B cell (primary cell): ENCODE results near the gene CRTC1. TPM values are rescaled to one million over a fixed set of nuclear protein-coding genes. Genes with fewer than 3 reads are reported as not detected.

Experiments
- ATAC-seq: fragments of 200-7000 bp; cut with Tn5 transposase; one replicate; pipeline ENCODE4 v1.10.0; 2021; ENCODE audit warnings: low read depth, mild to moderate bottlenecking, moderate number of reproducible peaks, moderate library complexity
- CTCF ChIA-PET: fragments of 350-600 bp; sonication (Branson Sonifier 250); formaldehyde crosslinking; loops from one replicate; lab custom pipeline; 2021; ENCODE audit warnings: antibody characterized with exemption, inconsistent platforms; lab: Charles Lee
- POLR2A ChIA-PET: fragments of 350-600 bp; sonication (Branson Sonifier 250); formaldehyde crosslinking; loops from one replicate; lab custom pipeline; 2021; ENCODE audit warnings: antibody characterized with exemption; lab: Charles Lee
- DNase-seq: peaks from one replicate; pipeline ENCODE4 v3.0.0; 2013
- H2AFZ ChIP-seq: 2 replicates; pipeline ENCODE4 v1.6.1; 2012; ENCODE audit warnings: mild to moderate bottlenecking, low read depth, low read length; ENCODE audit not compliant: insufficient read depth, poor library complexity, severe bottlenecking
- H3K27ac ChIP-seq, 2 donors: 1 replicate in 1 of 2; 2 replicates in 1 of 2; pipeline ENCODE4 v1.5.1; 2012 to 2013; ENCODE audit warnings: low read length in 2 of 2, mild to moderate bottlenecking in 2 of 2, moderate library complexity in 1 of 2
- H3K27me3 ChIP-seq, 4 experiments: fragments of 200-600 bp in 1 of 4; sonication (generic) in 1 of 4; replicated peaks in 1 of 4; 1 replicate in 2 of 4; 2 replicates in 2 of 4; pipeline versions ENCODE4 v1.6.1 to v1.7.0; 2013 to 2016; ENCODE audit warnings: low read length in 3 of 4, mild to moderate bottlenecking in 2 of 4, mixed read lengths in 1 of 4, moderate library complexity in 1 of 4; ENCODE audit not compliant: insufficient read depth in 4 of 4, control insufficient read depth in 3 of 4; ENCODE audit errors: control extremely low read depth in 1 of 4
- H3K36me3 ChIP-seq, 2 experiments: replicated peaks in 1 of 2; 1 replicate in 1 of 2; 2 replicates in 1 of 2; pipeline versions ENCODE4 v1.6.1 to v1.7.1; 2013; ENCODE audit warnings: low read length in 1 of 2; ENCODE audit not compliant: insufficient read depth in 2 of 2, control insufficient read depth in 1 of 2; ENCODE audit errors: control extremely low read depth in 1 of 2, extremely low read depth in 1 of 2
- H3K4me1 ChIP-seq, 2 donors: fragments of 200-600 bp in 1 of 2; sonication (generic) in 1 of 2; 1 replicate in 1 of 2; 2 replicates in 1 of 2; pipeline versions ENCODE4 v1.5.1 to v1.6.1; 2013 to 2017; ENCODE audit warnings: low read length in 2 of 2; ENCODE audit not compliant: control insufficient read depth in 2 of 2, insufficient read depth in 2 of 2
- H3K4me2 ChIP-seq: replicated peaks from 2 replicates; pipeline ENCODE3; 2012; ENCODE audit warnings: mild to moderate bottlenecking, low read depth, low read length; ENCODE audit not compliant: poor library complexity, severe bottlenecking
- H3K4me3 ChIP-seq, 5 experiments: fragments of 200-600 bp in 1 of 5; sonication (generic) in 1 of 5; 1 replicate in 3 of 5; 2 replicates in 2 of 5; pipeline versions ENCODE4 v1.5.1 to v1.7.0; 2011 to 2016; ENCODE audit warnings: low read length in 4 of 5, mild to moderate bottlenecking in 4 of 5, low read depth in 2 of 5, control low read depth in 1 of 5, moderate library complexity in 1 of 5; ENCODE audit not compliant: insufficient read depth in 1 of 5; ENCODE audit errors: control extremely low read depth in 1 of 5, extremely low read depth in 1 of 5
- H3K79me2 ChIP-seq: fragments of 200-600 bp; sonication (generic); one replicate; pipeline ENCODE4 v1.6.0; 2016; ENCODE audit warnings: low read length; ENCODE audit not compliant: control insufficient read depth, insufficient read depth
- H3K9ac ChIP-seq: fragments of 200-600 bp; sonication (generic); 2 replicates; pipeline ENCODE4 v1.6.1; 2017; ENCODE audit warnings: mild to moderate bottlenecking, low read length, moderate library complexity
- H3K9me3 ChIP-seq, 3 donors: one replicate each; pipeline versions ENCODE4 v1.6.1 to v1.7.1; 2013; ENCODE audit warnings: low read length in 2 of 3; ENCODE audit not compliant: control insufficient read depth in 2 of 3, insufficient read depth in 1 of 3; ENCODE audit errors: control extremely low read depth in 1 of 3
- H4K20me1 ChIP-seq: 2 replicates; pipeline ENCODE4 v1.6.0; 2012; ENCODE audit warnings: mild to moderate bottlenecking, low read length; ENCODE audit not compliant: insufficient read depth, control insufficient read depth, poor library complexity, severe bottlenecking
- H3K27ac Mint-ChIP-seq: one replicate; pipeline ENCODE4 v1.8.0; 2021; ENCODE audit warnings: mixed read lengths
- H3K27me3 Mint-ChIP-seq: one replicate; pipeline ENCODE4 v1.8.0; 2021; ENCODE audit warnings: mixed read lengths
- H3K4me1 Mint-ChIP-seq: one replicate; pipeline ENCODE4 v1.8.0; 2021; ENCODE audit warnings: mixed read lengths
- H3K4me3 Mint-ChIP-seq: one replicate; pipeline ENCODE4 v1.8.0; 2021; ENCODE audit warnings: mixed read lengths
- H3K9me3 Mint-ChIP-seq: one replicate; pipeline ENCODE4 v1.8.0; 2022; ENCODE audit warnings: mixed read lengths; ENCODE audit not compliant: insufficient read depth
- EZH2 ChIP-seq: IDR thresholded peaks from 2 replicates; pipeline ENCODE4 v1.6.1; 2012; ENCODE audit warnings: borderline replicate concordance, low read depth, mild to moderate bottlenecking, moderate library complexity, low read length; ENCODE audit not compliant: insufficient read depth, poor library complexity, severe bottlenecking
- WGBS: methylation state at CpG from one replicate; pipeline ENCODE4 v1.1.5; 2013; ENCODE audit warnings: missing lambda C conversion rate; ENCODE audit not compliant: insufficient coverage; 5-methylcytosine and 5-hydroxymethylcytosine counted together
- intact Hi-C: fragments of 100-400 bp; cut with micrococcal nuclease; formaldehyde crosslinking; loops from one replicate; pipeline ENCODE4 v1.10.0; 2022
- polyA plus RNA-seq: library from polyadenylated mRNA; depleted of rRNA; stranded (reverse); fragments of >200 nt; gene quantifications from 2 replicates; pipeline ENCODE4 v1.2.3, GENCODE V29; 2012
- total RNA-seq, 2 donors: library from RNA; stranded (reverse); fragments of 120-200 nt in 1 of 2; gene quantifications; 1 replicate in 1 of 2; 2 replicates in 1 of 2; pipeline versions ENCODE4 v1.2.3 to v1.2.4, GENCODE V29; 2013 to 2022
- TF ChIP-seq, protein P1 (sequence below): fragments of 200-600 bp; IDR thresholded peaks from one replicate; pipeline ENCODE4 v1.8.0; 2022; ENCODE audit warnings: antibody characterized with exemption, mild to moderate bottlenecking

Gene CRTC1
- total and polyA plus RNA-seq, 2 donors (not counting 1 experiment from before 2014, with no cell fraction given): 15.9 to 30.1 TPM

DNA sequence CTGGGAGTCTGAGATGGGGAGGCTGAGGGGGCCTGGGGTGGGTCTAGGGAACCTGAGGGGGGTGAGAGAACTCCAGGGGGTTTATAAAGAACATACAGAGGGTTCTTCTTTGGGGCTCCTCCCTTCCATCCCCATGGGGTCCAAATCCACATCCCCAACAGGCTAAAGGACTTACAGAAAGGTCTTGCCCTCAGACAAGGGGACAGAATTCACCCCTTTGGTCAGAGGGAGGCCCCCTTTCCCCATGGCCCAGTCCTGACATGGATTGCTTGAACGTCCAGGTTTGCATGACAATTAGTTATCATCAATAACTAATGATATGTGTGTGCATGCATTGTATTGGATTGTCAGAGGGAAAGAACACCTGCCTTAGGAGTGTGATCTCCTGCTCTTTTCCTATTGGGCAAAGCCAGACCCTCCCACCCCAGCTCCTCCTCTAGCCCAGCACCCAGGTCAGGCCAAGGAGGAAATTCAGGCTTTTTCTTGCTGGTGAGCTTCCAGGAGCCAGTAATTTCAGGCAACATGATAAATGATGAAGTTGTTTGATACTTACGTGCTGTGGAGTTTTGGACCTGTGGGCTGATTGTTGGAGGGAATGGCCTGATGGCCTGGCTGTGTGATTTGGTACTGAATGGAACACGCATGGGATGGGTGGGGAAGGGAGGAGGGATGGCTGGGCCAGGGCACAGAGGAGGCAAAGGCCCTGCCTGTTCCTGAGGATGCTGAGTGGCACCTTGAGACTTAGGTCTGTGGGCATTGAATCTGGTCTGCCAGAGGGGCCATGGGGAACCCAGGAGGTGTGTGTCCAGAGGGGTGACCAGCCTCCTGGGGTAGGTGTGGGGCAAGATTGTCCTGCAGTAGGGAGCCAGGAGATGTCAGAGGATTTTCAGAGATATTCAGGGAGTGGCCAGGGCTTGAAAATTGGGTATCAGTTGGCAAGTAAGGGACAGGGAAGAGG is 45.5 kb upstream of the CRTC1 start:
- Histone ChIP-seq H3K79me2 (peaks cover 21% of the 10 kb centered on the region), H3K27me3 (no peaks in the 10 kb centered on the region), H3K9ac (peak overlapping the region; percentile 93), H3K36me3 (no peaks in the 10 kb centered on the region), H3K4me2 (peak overlapping the region; percentile 91), H4K20me1 (no peaks in the 10 kb centered on the region), H3K9me3 (peaks cover 0 to 6% (median 0%) of the 10 kb centered on the region in 3 donors), H2AFZ (peak overlapping the region; percentile 97), H3K4me1 (peaks cover 12 to 27% of the 10 kb centered on the region in 2 donors), H3K4me3 (peak overlapping the region in 4 of 5 experiments; percentile 71 to 95 (median 82)), H3K27ac (peak overlapping the region; percentile 82 to 84)
- ChIA-PET POLR2A (interaction anchor here (0.7 kb wide), 1 partner anchor 152 kb away, joined by 3 read pairs; no protein-coding TSS in a partner anchor), CTCF (interaction anchor here (1.7 to 2.0 kb wide), 2 partner anchors 49 to 194 kb away, joined by 3 to 4 read pairs; partner anchors contain the start of genes REX1BD and UPF1)
- H3K4me1 Mint-ChIP-seq: peaks cover 25% of the 10 kb centered on the region
- H3K4me3 Mint-ChIP-seq: peak overlapping the region; percentile 95
- no peaks in the 10 kb centered on the region for H3K9me3 Mint-ChIP-seq
- 100% methylated on average over 2 of the region's 3 CpGs for WGBS
- intact Hi-C loops: loop anchor here (2.0 to 5.0 kb wide), 3 partner anchors 64 to 395 kb away; partner anchors contain the start of genes ARMC6 and SUGP2
- TF ChIP-seq, protein P1, sequence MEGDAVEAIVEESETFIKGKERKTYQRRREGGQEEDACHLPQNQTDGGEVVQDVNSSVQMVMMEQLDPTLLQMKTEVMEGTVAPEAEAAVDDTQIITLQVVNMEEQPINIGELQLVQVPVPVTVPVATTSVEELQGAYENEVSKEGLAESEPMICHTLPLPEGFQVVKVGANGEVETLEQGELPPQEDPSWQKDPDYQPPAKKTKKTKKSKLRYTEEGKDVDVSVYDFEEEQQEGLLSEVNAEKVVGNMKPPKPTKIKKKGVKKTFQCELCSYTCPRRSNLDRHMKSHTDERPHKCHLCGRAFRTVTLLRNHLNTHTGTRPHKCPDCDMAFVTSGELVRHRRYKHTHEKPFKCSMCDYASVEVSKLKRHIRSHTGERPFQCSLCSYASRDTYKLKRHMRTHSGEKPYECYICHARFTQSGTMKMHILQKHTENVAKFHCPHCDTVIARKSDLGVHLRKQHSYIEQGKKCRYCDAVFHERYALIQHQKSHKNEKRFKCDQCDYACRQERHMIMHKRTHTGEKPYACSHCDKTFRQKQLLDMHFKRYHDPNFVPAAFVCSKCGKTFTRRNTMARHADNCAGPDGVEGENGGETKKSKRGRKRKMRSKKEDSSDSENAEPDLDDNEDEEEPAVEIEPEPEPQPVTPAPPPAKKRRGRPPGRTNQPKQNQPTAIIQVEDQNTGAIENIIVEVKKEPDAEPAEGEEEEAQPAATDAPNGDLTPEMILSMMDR: no peak
- TF ChIP-seq EZH2: no peak
- peaks cover 3% of the 10 kb centered on the region for H3K27me3 Mint-ChIP-seq
- H3K27ac Mint-ChIP-seq: peak overlapping the region; percentile 95
- DNase-seq (peak; percentile 39), ATAC-seq (no peak)
